KMS-11 (cell line): ENCODE results near the gene NUP188.

ENCODE experiments used
- H2AFZ ChIP-seq: fragments of 200-600 bp; sonication (generic); 2 replicates; pipeline ENCODE4 v1.6.1; 2016; ENCODE audit warnings: antibody characterized with exemption, mixed run types, low read depth
- H3K27ac ChIP-seq: fragments of 200-600 bp; sonication (generic); 2 replicates; pipeline ENCODE4 v1.6.1; 2016; ENCODE audit warnings: mild to moderate bottlenecking, mixed run types
- H3K27me3 ChIP-seq: fragments of 200-600 bp; sonication (generic); 2 replicates; pipeline ENCODE4 v1.6.1; 2017; ENCODE audit warnings: mild to moderate bottlenecking, low read depth, mixed run types, moderate library complexity; ENCODE audit not compliant: insufficient read depth
- H3K36me3 ChIP-seq: fragments of 200-600 bp; sonication (generic); 2 replicates; pipeline ENCODE4 v1.6.1; 2017; ENCODE audit warnings: mild to moderate bottlenecking, mixed run types; ENCODE audit not compliant: insufficient read depth
- H3K4me1 ChIP-seq: fragments of 200-600 bp; sonication (generic); 2 replicates; pipeline ENCODE4 v1.6.1; 2016; ENCODE audit warnings: mild to moderate bottlenecking, low read depth, mixed run types; ENCODE audit not compliant: poor library complexity, severe bottlenecking
- H3K4me2 ChIP-seq: fragments of 200-600 bp; sonication (generic); 2 replicates; pipeline ENCODE4 v1.7.0; 2016; ENCODE audit warnings: mild to moderate bottlenecking, mixed run types
- H3K4me3 ChIP-seq: fragments of 200-600 bp; sonication (generic); IDR thresholded peaks from 2 replicates; pipeline ENCODE4 v1.6.1; 2017; ENCODE audit warnings: low read depth, low read length, mixed read lengths; ENCODE audit not compliant: insufficient read depth
- H3K79me2 ChIP-seq: fragments of 200-600 bp; sonication (generic); 2 replicates; pipeline ENCODE4 v1.6.1; 2016; ENCODE audit warnings: low read depth, mixed run types; ENCODE audit not compliant: insufficient read depth
- H3K9ac ChIP-seq: fragments of 200-600 bp; sonication (generic); 2 replicates; pipeline ENCODE4 v1.6.1; 2016; ENCODE audit warnings: mild to moderate bottlenecking, mixed run types
- H4K20me1 ChIP-seq: fragments of 200-600 bp; sonication (generic); 2 replicates; pipeline ENCODE4 v1.6.1; 2016; ENCODE audit warnings: mild to moderate bottlenecking, mixed run types; ENCODE audit not compliant: insufficient read depth
- CTCF ChIP-seq: fragments of 200-600 bp; sonication (generic); conservative IDR thresholded peaks from 2 replicates; pipeline ENCODE4 v1.6.1; 2017; ENCODE audit warnings: low read depth, mild to moderate bottlenecking, antibody characterized with exemption, low read length, moderate library complexity, mixed read lengths

Gene NUP188

GRCh38 chr9:128903871-128904620 lies 43.5 kb upstream of the NUP188 start:
- TF ChIP-seq CTCF: no peak

GRCh38 chr9:128905964-128906363 lies 41.5 kb upstream of the NUP188 start:
- TF ChIP-seq CTCF: no peak
- no peak overlapping the region for H3K27ac ChIP-seq

More at GRCh38 chr9:128903871-128904620, 43.5 kb upstream of the NUP188 start:
- no peaks in the 10 kb centered on the region for H3K4me1 ChIP-seq
- H4K20me1 ChIP-seq: no peaks in the 10 kb centered on the region
- no peak overlapping the region for H3K4me2 ChIP-seq
- no peaks in the 10 kb centered on the region for H3K27me3 ChIP-seq
- no peaks in the 10 kb centered on the region for H3K79me2 ChIP-seq
- H3K9ac ChIP-seq: no peak overlapping the region
- H2AFZ ChIP-seq: no peak overlapping the region
- H3K36me3 ChIP-seq: peaks cover 6% of the 10 kb centered on the region; the same call in 1 of the 2 replicates
- H3K27ac ChIP-seq: no peak overlapping the region
- H3K4me3 ChIP-seq: no peak overlapping the region

GRCh38 chr9:128906741-128907140 lies 40.8 kb upstream of the NUP188 start:
- no peaks in the 10 kb centered on the region for H3K79me2 ChIP-seq
- no peaks in the 10 kb centered on the region for H4K20me1 ChIP-seq
- no peak overlapping the region for H3K4me3 ChIP-seq
- no peak overlapping the region for H3K27ac ChIP-seq
- no peak overlapping the region for H2AFZ ChIP-seq
- H3K27me3 ChIP-seq: no peaks in the 10 kb centered on the region
- TF ChIP-seq CTCF: no peak
- no peak overlapping the region for H3K4me2 ChIP-seq
- H3K9ac ChIP-seq: no peak overlapping the region
- H3K36me3 ChIP-seq: peaks cover 6% of the 10 kb centered on the region; the same call in 1 of the 2 replicates
- H3K4me1 ChIP-seq: no peaks in the 10 kb centered on the region

More at GRCh38 chr9:128905964-128906363, 41.5 kb upstream of the NUP188 start:
- no peak overlapping the region for H3K4me2 ChIP-seq
- no peaks in the 10 kb centered on the region for H3K79me2 ChIP-seq
- no peaks in the 10 kb centered on the region for H4K20me1 ChIP-seq
- H2AFZ ChIP-seq: no peak overlapping the region
- no peak overlapping the region for H3K4me3 ChIP-seq
- H3K36me3 ChIP-seq: peaks cover 6% of the 10 kb centered on the region; the same call in 1 of the 2 replicates
- H3K9ac ChIP-seq: no peak overlapping the region
- H3K27me3 ChIP-seq: no peaks in the 10 kb centered on the region
- no peaks in the 10 kb centered on the region for H3K4me1 ChIP-seq

GRCh38 chr9:128908372-128908771 lies 39.1 kb upstream of the NUP188 start:
- Histone ChIP-seq H3K4me2 (no peak overlapping the region), H3K27me3 (no peaks in the 10 kb centered on the region), H3K27ac (no peak overlapping the region), H3K9ac (no peak overlapping the region), H2AFZ (no peak overlapping the region), H4K20me1 (no peaks in the 10 kb centered on the region), H3K79me2 (no peaks in the 10 kb centered on the region), H3K4me3 (no peak overlapping the region), H3K36me3 (peaks cover 6% of the 10 kb centered on the region; the same call in 1 of the 2 replicates), H3K4me1 (no peaks in the 10 kb centered on the region)
- TF ChIP-seq CTCF: no peak
